GM21717 (cell line): ENCODE data around the gene MRGPRD.

Experiments
- ATAC-seq: cut with Tn5 transposase; IDR thresholded peaks from one replicate; pipeline ENCODE4 v1.9.1; 2021; ENCODE audit warnings: mild to moderate bottlenecking, moderate library complexity; ENCODE audit not compliant: unreplicated experiment

MRGPRD gene, protein sequence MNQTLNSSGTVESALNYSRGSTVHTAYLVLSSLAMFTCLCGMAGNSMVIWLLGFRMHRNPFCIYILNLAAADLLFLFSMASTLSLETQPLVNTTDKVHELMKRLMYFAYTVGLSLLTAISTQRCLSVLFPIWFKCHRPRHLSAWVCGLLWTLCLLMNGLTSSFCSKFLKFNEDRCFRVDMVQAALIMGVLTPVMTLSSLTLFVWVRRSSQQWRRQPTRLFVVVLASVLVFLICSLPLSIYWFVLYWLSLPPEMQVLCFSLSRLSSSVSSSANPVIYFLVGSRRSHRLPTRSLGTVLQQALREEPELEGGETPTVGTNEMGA

DNA sequence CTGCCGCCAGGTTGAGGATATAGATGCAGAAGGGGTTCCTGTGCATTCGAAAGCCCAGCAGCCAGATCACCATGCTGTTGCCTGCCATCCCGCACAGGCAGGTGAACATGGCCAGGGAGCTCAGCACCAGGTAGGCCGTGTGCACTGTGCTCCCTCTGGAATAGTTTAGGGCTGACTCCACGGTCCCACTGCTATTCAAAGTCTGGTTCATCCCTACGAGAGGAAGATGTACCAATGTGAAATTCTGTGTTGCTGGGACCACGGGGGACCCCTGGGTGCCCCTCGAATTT, at the start of gene MRGPRD:
MRGPRD (minus strand) TSS at position 211 of the 290 bp plus-strand sequence; CDS start at position 211, 0 bp downstream.
- ATAC-seq: no peak

DNA sequence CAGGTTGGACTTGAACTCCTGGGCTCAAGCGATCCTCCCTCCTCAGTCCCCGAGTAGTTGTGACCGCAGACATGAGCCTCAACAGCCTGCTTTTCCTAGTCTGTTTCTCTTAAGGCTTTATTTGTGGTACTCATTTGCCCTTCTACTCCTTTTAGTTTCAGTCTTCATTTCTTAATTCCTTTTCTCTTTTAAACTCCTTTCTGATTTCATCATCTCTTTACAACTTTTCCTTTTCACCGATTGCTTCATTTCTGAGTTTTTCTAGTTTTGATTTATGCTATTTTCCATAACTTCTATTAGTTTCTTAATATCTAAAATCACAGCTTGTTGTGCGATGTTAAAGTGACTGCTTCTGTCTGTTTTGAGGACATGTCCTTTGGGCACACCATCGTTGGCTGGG, 49.5 kb upstream of the MRGPRD start:
- ATAC-seq: no peak

DNA sequence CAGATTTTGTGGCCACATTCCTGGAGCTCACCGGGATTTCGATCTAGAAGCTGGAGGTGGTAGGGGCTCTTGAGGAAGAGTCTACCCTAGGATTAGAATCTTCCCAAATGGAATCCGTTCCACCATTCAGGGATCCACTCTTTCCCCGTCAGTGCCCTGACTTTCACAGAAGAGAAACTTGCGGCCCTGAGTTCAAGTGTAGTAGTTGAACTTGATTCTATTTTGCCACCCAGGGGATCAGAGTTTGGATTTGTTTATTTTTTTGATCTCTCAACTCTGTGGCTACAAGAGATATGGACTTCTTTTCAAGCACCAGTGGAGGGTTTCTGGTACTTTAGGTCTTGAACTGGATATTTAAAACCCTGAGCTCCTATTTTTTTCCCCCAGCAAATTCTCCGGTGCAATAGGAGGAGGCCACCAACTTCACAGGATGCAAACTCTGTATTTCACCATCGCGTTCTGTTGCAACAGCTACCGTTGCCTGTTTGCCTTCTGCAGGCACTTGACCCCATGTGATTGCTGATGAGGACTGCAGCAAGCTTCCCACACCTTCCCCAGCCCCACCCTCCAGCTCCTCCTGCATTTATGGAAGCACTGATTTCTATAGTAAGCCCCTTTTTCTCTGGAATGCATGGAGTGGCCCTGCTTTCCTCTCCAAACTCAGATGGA, 47.1 kb upstream of the MRGPRD start:
- no peak for ATAC-seq

DNA sequence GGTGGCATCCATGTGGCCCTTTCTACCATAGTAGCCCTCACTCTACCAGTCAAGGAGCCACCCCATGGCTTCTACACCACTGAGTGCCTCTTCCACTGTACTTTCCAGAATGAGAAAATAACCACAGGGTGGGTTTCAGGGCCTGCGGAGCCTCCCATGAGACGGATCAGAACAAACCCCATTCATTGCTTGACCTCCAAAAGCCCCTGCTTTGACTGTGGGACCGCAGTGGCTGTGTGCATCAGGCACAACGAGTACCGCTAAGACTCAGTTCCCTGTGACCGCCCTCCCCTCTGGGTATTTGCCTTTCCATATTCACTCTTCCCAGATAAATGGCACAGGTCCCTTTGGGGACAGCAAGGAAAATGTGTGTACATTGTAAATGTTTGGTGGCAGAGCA, 43.7 kb upstream of the MRGPRD start:
- no peak for ATAC-seq

DNA sequence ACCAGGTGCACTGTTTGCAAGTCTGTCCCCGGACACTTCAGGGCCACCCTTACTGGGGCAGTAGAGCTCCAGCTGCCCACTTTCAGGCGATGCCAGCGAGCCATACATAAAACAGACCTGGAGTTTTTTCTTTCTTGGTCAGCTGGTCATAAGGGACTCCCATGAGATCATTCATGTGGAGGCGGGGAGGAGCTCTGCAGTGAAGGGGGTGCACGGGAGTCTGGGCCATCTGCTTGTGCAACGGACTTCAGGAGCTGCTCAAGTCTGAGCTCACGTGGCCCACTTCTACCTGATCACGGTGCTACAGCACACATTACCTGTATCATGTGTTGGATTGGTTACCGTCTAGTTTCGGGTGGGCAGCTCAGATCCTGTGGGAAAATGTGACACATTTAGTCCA, 41.5 kb upstream of the MRGPRD start:
- no peak for ATAC-seq

DNA sequence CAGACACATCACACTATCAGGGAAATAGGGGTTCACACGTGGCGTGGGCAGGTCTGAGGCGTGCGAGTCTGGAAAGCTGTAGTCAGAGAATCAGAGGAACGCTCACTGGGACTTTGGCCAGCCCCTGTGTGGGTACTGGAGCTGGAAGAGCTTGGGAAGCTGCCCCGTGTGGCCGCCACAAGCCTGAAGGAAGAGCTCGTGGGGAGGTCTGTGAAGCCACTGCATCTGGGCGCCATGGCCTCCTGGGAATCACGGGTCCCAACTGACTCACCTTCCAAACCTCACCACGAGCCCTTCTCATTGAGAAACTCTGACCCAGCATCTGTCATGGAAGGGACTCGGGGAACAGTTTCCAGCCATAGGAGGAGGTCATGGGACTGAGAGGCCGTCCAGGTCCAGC, 38.1 kb upstream of the MRGPRD start:
- no peak for ATAC-seq

DNA sequence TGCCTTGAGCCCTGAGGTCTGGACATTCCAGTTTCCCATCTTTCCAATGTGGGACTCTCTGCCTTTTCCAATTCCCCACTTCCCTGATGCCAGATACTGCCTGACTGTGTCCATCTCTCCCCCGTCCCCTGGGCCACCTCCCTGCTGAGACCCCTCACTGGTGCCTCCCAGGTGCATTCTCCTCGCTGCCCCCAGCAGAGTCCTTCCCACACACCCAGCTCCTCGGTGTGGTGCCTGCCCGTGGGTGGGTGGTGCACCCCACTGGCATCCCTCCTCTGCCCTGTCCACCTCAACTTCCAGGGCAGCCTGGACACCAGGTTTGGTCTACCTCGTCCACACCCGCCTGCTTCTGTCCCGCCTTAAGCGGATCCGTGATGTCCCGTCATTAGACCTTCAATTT, 37.2 kb upstream of the MRGPRD start:
- ATAC-seq: no peak

DNA sequence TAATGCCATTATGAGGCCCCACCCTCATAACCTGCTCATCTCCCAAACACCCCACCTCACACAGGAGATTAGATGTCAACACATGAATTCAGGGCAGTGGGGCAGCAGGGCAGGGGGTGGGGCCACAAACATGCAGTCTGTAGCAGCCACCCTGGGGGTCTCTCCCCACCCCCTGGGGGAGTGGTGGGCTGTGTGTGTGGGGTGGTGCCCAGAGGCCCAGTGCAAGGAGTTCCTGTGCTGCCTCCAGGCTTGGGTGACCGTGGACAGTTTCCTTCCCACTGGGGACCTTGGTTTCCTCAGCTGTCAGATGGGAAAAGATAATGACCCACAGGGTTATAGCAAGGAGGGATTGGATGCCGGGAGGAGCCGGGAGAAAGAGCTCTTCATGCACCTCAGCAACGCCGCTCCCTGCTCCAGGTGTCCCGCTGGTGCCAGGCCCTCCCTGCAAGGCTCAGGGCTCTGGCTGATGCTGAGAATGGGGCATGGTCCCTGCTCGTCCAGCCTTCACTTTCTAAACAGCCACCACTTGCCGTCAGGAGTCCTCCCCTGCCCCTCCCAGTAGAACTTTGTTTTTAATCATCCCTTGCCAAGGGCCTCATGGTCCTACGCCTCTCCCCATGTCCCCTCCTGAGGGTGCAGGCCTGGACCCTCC, 34.2 kb upstream of the MRGPRD start:
- ATAC-seq: no peak

DNA sequence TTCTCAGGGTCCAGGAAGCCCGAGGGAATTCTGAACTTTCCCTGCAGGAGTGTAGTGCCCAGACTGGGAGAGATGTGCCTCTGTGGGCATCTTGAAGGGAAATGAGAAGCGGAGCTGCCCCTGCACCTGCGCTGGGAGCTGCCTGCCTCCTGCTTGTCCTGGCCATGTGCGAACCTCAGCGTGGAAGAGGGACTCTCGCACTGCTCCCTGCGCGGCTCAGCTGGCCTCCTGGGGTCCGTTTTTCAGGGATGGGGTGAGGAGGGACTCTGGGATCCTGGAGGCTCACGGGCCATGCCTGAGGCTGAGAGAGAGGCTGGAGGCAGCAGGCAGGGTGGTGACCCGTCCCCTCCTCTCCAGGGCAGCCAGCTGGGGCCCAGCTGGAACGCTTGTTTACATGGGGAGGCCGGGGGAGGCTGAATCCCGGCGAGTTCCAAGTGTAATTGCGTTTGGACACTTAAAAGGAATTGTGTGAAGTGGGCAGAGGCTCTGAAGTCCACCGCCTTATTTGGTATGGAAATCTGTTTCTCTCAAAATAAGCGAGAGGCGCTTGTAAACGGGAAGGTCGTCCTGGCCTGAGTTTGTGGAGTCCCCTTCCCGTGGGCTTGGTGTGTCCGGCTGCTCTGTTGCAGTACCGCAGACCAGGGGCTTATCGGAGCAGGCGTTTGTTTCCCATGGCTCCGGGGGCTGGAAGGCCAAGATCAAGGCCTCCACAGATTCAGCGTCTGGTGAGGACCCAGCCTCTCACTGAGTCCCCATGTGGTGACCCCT, 33.5 kb upstream of the MRGPRD start:
- no peak for ATAC-seq

DNA sequence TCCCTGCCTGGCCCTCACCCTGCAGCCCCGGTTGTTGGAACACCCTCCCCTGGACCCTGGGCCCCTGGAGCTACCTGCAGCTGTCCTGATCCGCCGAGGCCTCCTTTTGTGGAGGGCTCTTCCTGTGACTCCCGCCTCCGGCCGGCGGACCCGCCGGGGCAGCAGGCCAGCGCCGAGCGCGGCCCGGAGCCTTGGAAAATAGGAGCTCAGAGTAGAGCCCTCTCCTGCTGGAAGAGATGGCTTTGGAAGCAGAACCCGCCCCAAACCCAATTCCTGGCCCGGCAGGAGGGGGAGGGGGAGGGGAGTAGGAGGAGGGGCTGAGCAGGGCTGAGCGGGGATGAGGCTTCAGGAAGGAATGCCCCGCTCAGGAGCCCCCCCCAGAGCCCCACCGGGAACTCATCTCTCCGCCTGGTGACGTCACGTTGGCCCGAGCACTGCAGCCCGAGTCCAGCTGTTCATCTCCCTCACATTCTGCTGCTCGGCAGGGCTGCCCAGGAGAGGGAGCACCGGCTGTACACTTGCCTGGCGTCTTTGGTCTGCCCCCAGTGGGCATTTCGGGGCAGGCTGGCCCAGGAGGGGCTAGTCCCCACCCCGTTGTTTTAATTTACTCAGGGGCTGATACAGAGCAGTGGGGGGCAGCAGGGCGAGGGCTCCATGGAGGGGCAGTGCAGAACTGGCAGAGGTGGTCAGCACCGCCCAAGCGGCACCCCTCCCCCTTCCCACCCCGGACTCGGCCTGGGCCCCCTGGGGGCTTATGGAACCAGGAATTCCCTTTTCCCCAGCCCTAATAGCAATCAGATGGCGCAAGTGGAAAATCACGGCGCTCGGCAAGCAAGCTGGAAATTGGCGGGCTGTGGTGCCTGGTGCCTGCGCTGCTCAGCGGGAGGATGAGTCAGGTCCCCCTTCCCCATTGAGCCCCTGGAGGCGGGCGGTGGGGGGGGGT, 32.5 kb upstream of the MRGPRD start, which contains the start of gene MRGPRF:
MRGPRF (minus strand) TSS at position 238 of the 943 bp plus-strand sequence. CDS start 3,345 bp downstream, outside the sequence.
- ATAC-seq: no peak

DNA sequence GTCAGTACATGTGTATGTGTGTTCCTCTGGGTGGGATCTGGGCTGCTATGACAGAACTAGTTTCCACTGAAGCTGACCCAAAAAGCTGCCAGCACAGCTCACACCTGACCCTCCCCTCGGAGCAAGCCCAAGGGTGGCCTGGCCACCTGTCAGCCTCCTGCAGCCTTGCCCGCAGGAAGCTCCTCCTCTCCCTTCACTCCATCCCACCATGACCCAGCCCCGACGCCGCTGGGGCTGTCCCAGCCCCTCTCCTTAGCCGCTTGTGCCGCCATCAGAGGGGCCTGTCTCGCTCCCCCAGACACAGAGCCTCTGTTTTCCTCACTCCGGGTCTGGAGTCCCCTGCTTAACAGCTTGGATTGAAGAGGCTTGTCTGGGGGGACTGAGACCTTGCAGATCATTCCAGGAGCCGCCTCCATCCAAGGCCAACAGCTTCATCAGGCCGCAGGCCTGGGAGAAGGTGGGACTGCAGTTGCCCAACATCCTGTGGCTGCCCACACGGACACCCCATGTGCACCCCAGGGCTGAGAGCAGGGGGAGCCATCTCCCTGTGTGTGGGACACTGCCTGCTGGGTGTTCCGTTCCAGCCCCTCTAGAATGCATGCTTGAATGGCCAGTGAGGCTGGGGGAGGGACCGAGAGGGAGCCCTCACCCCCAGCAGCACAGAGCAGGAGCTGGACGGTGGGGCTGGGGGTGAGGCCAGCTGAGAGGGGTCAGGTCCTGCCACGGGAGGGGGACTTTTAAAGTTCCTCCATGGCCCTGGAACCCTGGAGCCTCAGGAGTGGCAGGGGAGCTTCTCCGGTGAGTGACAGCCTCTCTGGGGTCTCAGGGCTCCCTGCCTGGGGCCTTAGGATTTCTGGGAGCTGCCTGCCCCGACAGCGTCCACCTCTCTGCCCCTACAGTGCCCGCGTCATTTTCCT, 31.6 kb upstream of the MRGPRD start:
- ATAC-seq: no peak

DNA sequence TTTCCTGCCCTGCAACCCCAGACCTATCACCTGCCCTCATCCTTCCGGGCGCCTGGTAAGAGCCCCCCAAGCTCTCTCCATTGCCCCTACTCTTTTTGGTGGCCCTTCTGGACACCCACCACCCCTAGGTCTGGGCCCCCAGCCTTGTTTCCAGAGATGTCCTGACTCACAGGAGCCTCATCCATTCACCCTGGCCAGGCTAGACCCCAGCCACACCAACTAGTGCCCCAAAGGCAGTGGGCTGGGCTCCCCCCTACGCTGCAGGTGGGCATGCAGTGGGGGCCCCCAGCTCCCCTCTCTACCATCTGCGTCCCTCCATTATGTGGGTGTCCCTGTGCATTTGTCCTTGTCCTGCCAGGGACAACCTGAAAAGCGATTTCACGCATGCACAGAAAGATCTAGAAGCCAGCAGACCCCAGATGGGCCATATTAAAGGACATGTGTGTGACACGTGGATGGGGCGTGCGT, 30.9 kb upstream of the MRGPRD start:
- ATAC-seq: no peak

DNA sequence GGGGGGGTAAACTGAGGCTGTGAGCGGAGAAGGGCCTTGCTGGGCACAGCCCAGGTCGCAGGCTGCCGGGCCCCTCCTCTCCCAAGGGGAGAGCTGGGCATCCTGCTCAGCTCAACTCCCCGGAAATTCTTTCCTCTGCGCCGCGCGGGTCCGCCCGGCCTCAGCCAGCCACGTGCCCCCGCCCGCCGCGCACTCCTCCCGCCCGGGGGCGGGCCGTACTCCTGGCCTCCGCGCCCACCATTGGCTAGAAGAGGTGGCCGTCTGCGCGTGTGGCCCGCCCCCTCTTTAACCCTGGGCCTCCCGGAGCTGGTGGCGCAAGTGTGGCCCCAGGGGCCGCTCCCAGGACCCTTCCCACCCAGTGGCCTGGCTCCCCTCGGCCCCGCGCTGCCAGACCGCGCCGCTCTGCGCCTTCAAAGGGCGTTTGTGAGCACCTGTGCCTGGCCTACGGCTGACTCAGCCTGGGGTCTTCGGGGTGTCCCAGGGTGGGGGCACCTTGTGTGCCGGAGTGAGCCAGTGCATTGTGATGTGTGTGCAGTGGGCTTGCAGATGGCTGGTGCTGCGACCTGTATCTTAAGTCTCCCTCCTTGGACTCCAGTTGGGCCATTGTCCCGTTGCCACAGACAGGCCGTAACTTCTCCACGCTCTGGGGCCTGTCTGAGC, 30.3 kb upstream of the MRGPRD start:
- ATAC-seq: no peak

DNA sequence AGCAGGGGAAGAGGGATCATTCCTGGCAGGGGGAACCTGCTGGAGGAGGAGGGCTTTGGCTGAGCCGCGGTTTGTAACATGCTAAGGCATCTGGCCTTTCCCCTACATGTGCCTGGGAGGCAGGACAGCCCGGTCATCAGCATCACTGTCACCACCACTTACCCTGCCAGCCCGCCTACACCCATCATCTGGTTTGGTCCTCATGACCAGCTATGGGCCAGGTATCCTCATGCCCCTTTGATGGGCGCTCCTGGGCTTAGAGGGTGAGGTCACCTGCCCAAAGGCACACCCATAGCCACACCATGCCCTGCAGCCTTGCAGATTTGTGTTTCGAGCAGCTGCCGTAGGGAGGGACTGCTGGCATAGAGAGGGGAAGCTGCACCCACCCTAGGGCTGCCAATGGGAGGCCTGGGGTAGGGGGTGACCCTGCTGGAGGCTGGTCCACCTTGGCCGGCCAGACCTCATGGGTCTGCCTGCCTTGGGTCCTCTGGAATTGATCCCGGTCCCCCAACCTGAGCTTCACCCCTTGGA, 29.6 kb upstream of the MRGPRD start:
- no peak for ATAC-seq

DNA sequence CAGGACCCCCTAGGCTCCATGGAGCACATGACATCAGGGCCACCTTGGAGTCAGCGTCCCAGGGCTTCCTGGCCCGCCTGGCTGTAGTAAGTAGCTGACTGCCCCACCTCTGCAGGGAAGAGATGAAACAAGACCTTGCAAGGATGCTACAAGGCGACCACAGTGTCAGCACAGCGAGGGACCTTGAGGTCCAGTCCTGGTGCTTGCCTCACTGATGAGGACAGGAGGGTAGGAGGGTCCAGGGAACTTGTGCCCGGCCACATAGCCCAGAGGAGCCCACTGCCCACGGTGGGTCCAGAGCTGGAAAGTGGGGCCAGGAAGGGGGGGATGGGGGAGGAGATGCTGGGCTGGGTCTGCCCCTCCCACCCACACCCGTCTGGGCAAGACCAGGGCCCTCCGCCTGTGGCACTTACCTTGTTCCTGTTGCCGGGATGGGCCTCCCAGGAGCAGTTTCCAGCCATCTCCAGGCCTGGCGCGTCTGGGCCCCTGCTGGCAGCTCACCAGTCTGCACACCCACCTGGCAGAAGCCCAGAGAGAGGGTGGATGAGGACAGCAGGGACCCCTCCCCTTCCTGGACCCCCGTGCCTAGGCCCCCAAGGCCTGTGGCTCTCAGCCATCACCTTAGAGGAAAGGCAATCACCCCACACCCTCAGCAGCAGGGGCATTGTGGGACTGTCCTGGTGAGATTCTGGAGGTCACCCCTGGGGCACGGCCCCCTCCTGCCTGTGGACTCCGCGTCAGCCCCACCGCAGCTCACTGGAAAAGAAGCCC, 28.8 kb upstream of the MRGPRD start:
- no peak for ATAC-seq

DNA sequence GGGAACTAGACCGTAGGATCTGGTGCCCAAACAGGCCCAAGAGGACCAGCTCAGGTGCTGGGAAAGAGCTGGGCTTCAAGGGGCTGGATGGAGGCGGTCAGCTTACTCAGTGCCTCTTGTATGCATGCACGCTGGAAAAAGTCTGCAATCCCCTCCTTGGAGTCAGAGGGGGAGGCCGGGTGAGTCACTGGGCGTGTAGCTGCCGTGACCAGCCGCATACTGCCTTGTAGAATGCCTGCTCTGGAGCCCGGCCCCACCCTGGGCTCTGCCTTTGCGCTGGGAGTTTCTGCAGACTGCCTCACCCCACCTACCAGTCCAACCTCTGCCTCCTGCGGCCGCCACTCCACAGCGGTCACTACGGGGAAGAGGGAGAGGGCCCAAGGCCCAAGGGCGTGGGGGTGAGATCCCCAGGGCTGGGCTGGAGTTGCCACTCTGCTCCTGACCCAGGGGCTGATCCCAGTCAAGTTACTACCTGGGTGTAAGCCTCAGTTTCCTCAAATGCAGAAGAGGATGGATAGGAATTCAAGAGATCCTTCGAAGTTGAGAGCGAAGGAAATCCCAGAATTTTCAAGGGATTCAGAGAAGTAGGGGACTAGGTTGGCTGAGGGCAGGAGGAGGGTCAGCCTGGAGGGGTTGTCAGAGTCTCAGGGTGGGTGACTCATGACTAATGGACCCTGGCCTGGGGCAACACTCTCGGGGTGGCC, 28.1 kb upstream of the MRGPRD start:
- no peak for ATAC-seq

DNA sequence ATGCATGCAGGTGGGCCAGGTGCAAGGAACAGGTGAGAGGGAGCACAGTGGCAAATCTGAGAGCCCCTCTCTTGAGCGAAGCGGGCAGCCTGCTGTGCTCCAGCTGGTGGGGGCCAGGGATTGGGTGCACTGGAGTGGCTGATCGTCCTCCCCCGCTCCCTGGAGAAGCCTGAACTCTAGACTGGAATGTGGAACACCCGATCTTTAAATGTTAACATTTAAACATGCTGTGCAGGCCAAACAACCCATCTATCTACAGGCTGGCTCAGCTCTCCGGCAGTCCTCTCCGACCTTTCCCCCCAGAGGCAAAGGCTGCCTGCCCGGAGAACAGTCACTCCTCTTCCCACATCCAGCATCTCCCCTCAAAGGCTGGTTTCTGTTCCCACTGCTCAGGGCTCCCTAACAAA, 27.2 kb upstream of the MRGPRD start:
- no peak for ATAC-seq
